Thyroid gland (tissue), 4 donors: ENCODE results near the gene ALPL.

ENCODE experiments used
- CTCF ChIP-seq, 6 experiments: fragments of 200-600 bp in 3 of 6; fragments of 450-650 bp in 3 of 6; sonication (generic) in 3 of 6; IDR thresholded peaks; one replicate each; pipeline ENCODE4 v1.5.1; 2016 to 2019; ENCODE audit warnings: antibody characterized with exemption in 6 of 6, mild to moderate bottlenecking in 2 of 6, inconsistent platforms in 1 of 6, moderate library complexity in 1 of 6
- POLR2A ChIP-seq, 2 donors: fragments of 450-650 bp; IDR thresholded peaks; one replicate each; pipeline ENCODE4 v1.6.1; 2017; ENCODE audit warnings: antibody characterized with exemption in 2 of 2, mild to moderate bottlenecking in 2 of 2, moderate library complexity in 1 of 2

GRCh38 chr1:21524220-21524619 lies 15.0 kb downstream of the ALPL start:
- TF ChIP-seq CTCF (IDR thresholded peaks at IDR 0.05) (no peak), POLR2A (IDR thresholded peaks at IDR 0.05) (no peak)
